PFSK-1 (cell line): ENCODE results near the gene HOXB7.

Experiments
- FOXP2 ChIP-seq: optimal IDR thresholded peaks from 2 replicates; pipeline ENCODE3; 2011; ENCODE audit warnings: borderline replicate concordance, control low read depth, inconsistent platforms; ENCODE audit not compliant: insufficient read depth; ENCODE audit errors: extremely low read length, extremely low read depth
- POLR2AphosphoS5 ChIP-seq: IDR thresholded peaks from 2 replicates; pipeline ENCODE4 v1.6.1; 2012; ENCODE audit warnings: low read depth, mild to moderate bottlenecking, control low read depth, low read length, moderate library complexity
- SIN3A ChIP-seq: IDR thresholded peaks from 2 replicates; pipeline ENCODE4 v1.6.1; 2012; ENCODE audit warnings: mild to moderate bottlenecking, low read length, moderate library complexity, borderline replicate concordance; ENCODE audit not compliant: insufficient read depth
- TAF1 ChIP-seq: IDR thresholded peaks from 2 replicates; pipeline ENCODE4 v1.6.1; 2012; ENCODE audit warnings: low read length, control low read depth, borderline replicate concordance; ENCODE audit not compliant: insufficient read depth
- TF ChIP-seq, protein P1 (sequence below), 2 experiments: IDR thresholded peaks; 2 replicates each; pipeline versions ENCODE4 v1.6.1 to v1.8.0; 2011 to 2012; ENCODE audit warnings: low read depth in 2 of 2, low read length in 2 of 2, control low read depth in 1 of 2, inconsistent platforms in 1 of 2, mild to moderate bottlenecking in 1 of 2, moderate library complexity in 1 of 2; ENCODE audit not compliant: insufficient read depth in 1 of 2

HOXB7 gene

DNA sequence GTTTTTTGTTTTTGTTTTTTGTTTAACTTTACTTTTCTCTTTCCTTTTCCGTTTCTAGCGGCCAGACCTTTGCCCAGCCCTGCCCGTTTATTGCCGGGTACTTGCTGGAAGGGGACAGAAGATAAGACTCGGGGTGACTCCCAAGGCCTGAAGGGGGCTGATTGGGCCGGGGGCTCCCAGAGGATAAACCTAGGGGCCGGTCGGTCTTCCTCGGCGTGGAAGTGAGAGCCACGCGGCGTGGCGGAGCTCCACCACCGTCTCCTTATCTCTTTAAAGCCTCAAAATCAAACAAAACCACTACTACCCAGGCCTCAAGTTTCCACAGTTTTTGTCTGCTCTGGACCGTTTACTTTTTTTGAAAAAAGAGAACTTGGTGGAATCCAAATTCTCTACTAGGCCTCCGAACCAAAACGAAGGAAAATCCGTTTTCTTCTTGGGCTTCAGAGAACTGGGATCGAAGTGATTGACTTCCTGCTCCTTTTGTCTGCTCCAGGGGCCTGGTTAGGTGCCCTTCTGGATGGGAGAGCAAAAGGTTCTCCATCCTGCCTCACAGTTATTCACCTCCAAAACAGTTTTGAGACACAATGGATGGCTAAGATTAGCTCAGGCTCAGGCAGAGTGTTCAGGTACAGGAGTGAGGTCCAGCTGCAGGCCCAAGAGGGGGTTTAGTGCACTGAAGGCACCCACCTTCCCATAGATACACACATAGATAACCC lies 23.8 kb upstream of the HOXB7 start:
- TF ChIP-seq SIN3A: no peak
- TF ChIP-seq, protein P1, sequence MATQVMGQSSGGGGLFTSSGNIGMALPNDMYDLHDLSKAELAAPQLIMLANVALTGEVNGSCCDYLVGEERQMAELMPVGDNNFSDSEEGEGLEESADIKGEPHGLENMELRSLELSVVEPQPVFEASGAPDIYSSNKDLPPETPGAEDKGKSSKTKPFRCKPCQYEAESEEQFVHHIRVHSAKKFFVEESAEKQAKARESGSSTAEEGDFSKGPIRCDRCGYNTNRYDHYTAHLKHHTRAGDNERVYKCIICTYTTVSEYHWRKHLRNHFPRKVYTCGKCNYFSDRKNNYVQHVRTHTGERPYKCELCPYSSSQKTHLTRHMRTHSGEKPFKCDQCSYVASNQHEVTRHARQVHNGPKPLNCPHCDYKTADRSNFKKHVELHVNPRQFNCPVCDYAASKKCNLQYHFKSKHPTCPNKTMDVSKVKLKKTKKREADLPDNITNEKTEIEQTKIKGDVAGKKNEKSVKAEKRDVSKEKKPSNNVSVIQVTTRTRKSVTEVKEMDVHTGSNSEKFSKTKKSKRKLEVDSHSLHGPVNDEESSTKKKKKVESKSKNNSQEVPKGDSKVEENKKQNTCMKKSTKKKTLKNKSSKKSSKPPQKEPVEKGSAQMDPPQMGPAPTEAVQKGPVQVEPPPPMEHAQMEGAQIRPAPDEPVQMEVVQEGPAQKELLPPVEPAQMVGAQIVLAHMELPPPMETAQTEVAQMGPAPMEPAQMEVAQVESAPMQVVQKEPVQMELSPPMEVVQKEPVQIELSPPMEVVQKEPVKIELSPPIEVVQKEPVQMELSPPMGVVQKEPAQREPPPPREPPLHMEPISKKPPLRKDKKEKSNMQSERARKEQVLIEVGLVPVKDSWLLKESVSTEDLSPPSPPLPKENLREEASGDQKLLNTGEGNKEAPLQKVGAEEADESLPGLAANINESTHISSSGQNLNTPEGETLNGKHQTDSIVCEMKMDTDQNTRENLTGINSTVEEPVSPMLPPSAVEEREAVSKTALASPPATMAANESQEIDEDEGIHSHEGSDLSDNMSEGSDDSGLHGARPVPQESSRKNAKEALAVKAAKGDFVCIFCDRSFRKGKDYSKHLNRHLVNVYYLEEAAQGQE (IDR thresholded peaks at IDR 0.05; ENCODE audit: insufficient read depth in 1 of 2, low read depth in 2 of 2, low read length in 2 of 2): no peak
- no peak for TF ChIP-seq FOXP2
- TF ChIP-seq TAF1: no peak
- no peak for TF ChIP-seq POLR2AphosphoS5

DNA sequence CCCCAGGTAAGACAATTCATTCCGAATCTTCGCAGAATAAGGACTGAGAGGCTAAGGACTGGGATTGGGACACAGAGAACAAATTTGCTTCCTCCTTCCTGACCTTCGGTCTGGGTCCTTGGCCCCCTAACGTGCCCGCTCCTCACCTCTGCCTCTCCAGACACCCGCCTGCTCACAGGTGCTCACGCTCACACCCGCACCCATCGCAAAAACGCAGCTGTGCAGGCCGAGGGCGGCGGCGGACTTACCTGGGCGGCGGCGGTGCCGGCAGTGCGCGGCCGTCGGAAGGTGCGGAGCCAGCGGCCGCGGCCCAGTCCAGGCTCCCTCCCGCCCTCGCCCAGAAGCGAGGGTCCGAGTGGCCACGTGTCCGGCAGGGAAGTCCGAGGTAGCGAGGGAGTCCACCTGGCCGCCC lies 22.5 kb upstream of the HOXB7 start:
- TF ChIP-seq TAF1: no peak
- TF ChIP-seq POLR2AphosphoS5: no peak
- TF ChIP-seq SIN3A: no peak
- TF ChIP-seq, protein P1 (IDR thresholded peaks at IDR 0.05; ENCODE audit: insufficient read depth in 1 of 2, low read depth in 2 of 2, low read length in 2 of 2): no peak
- no peak for TF ChIP-seq FOXP2

DNA sequence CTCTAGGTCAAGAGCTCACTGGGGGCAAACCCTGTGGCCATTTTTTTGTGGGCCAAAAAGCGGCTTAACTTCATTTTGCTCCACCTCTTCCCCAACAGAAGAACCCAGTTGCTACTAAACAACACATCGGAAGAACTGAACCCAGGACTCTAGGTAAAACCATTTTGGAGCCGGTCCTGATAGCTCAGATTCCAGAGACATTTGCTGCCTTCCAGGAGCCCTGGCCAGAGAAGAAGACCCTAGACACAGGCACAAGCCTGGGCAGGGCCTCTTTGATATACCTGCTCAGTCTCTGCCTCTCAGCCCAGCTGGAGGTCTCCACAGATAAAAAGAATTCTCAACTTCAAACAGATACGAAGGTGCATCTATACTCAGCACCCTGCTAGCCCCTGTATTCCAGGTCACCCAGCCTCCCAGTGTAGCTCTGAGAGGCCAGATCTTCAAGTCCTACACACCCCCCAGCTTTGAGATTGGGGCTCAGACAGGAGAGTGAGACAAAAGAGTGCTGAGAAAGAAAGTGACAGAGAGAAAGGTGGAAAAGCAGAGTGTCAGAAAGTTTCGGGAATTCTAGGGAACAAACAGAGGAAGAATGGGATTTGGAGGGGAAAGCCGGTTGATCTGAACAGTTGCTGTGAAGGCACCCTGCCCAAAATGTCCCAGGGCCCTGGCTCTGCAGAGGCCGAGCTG lies 21.9 kb upstream of the HOXB7 start:
- TF ChIP-seq SIN3A: no peak
- TF ChIP-seq FOXP2: no peak
- no peak for TF ChIP-seq TAF1
- no peak for TF ChIP-seq POLR2AphosphoS5
- TF ChIP-seq, protein P1 (IDR thresholded peaks at IDR 0.05; ENCODE audit: insufficient read depth in 1 of 2, low read depth in 2 of 2, low read length in 2 of 2): no peak

DNA sequence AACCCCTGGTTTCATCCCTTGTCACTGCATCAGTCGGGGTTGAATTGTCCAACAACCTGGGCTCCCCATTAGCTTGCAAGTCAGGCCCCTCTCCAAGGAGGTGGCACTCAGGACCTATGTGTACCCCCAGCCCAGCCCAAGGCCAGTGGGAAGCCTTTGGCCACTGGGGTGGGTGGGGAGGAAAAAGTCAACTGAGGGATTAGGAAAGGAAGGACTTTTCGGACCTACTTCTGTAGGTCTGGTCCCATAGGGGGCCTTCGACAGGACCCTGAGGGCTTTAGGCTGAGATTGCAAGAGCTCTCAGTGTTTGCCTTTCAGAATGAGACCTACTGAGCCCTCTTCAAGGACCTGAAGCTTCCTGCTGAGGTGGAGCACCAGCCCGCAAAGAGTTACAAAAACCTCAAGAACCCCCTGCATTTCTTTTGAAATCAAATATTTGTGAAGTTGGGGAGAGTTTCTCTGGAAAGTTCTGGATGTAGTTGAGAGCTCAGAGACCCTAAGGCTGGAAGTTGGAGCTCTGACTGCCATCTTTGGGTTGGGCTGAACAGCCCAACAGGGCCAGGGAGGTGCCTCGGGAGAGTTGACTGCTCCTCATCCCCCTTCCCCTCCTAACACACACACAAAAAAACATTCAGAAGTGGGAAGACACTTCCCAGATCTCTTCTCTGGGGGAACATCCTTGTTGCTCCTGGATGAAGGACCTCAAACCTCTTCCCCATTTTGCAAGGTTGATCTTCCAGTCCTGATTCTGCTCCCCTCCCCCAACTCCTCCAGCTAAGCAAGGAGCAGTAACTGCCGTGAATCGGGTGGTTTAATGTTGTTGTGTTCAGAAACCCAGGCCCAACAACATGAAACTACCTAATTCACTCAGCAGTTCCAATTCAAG lies 21.1 kb upstream of the HOXB7 start:
- TF ChIP-seq, protein P1 (IDR thresholded peaks at IDR 0.05; ENCODE audit: insufficient read depth in 1 of 2, low read depth in 2 of 2, low read length in 2 of 2): no peak
